HG02870 (cell line): ENCODE data around the gene ZNF44.

Source experiments
- ATAC-seq: cut with Tn5 transposase; IDR thresholded peaks from one replicate; pipeline ENCODE4 v1.9.1; 2021; ENCODE audit warnings: mild to moderate bottlenecking, moderate library complexity; ENCODE audit not compliant: unreplicated experiment

Gene ZNF44

DNA sequence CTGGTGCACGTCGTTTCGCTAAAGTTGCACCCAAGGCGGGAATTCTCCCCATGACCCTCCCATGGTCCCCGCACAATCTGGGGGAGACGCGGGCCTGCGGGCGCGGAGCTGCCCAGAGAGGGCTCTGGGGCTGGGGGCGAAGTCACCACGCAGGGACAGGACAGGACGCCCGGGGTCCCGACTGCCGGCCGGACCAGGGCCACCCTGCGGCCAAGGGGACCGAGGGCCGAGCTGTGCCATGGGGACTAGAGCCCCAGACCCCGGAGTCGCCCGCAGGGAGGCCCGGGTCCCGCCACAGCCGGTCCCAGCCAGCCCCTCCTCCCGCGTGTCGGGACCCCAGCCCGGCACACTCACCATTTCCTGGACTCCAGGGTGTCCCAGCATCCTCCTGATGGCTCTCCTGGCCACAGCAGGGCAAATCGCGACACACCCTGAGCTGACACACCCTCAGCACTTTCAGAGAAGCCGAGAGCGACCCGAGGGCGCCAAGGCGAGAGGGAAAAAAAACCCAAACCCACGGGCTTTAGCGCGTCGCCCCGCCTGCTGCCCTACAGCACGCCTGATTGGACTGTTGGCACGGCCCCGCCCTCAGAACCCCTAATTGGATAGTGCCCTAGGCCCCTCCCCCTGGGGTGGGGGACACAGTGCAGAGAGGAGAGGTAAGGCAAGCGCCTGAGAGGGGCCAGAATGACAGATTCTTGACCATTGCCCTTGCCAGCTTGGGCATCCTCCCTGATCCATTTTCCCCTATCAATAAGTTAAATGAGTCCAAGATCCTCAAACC, 28.6 kb downstream of the ZNF44 start:
- ATAC-seq = no peak

DNA sequence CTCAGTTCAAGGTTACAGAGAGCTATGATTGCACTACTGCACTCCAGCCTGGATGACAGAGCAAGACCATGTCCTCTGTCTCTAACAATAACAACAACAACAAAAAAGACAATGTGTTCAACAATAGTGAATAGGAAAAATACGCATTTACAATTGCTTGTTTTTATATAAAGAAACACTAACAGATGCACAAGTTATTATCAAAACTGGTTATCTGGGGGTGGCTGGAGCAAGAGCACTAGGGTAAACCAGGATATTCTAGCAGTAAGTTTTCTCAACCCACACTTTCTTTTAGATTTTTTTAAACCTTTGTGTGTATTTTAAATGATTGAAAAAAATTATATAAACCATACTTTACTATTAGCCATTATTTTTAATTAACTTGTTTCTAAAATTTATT, 33.1 kb downstream of the ZNF44 start:
- no peak for ATAC-seq

DNA sequence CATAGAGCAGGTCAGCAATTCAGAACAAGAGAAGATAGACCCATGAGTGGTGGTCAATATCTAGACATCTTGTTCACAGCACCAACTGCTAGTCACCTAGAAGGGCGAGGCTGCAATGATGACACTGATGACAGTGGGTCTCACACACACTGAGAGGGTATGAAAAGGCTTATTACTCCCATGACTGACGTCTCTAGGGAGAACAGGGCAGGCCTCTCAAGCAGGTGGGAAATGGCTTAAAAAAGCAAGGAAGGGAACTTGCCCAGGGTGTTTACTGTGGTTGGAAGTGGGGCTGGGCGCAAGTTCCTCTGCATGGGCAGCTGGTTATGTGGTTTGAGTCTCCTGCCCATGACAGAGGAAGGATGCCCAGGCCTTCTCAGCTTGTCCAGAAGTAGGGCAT, 33.8 kb downstream of the ZNF44 start:
- ATAC-seq = no peak

DNA sequence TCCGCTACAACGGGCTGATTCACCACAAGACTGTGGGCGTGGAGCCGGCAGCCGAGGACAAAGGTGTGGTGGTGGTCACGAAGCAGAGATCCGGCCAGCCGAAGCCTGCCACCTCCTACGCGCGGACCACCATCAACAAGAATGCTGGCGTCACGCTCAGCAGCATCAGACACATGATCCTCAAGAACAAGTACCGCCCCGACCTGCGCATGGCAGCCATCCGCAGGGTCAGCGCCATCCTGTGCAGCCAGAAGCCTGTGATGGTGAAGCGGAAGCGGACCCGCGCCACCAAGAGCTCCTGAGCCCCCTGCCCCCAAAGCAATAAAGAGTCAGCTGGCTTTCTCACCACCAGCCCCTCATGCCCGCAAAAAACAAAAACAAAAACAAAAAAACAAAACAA, 34.4 kb downstream of the ZNF44 start:
- ATAC-seq = no peak

DNA sequence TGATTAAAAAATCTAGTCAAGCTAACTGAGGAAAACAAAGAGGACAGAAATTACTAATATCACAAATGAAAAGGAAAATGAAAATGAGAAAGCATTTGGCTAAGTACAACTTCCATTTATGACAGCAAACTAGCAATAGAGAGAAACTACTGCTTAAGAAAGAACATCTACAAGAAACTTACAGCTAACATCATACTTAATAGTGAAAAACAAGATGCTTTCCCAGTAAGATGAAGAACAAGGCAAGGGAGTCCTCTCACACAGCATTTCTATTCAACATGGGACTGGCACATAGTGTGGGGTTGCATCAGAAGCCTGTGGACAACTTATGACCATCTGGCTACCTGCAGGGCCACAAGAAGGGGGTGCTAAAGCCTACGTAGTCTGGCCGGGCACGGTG, 39.3 kb downstream of the ZNF44 start:
- no peak for ATAC-seq

DNA sequence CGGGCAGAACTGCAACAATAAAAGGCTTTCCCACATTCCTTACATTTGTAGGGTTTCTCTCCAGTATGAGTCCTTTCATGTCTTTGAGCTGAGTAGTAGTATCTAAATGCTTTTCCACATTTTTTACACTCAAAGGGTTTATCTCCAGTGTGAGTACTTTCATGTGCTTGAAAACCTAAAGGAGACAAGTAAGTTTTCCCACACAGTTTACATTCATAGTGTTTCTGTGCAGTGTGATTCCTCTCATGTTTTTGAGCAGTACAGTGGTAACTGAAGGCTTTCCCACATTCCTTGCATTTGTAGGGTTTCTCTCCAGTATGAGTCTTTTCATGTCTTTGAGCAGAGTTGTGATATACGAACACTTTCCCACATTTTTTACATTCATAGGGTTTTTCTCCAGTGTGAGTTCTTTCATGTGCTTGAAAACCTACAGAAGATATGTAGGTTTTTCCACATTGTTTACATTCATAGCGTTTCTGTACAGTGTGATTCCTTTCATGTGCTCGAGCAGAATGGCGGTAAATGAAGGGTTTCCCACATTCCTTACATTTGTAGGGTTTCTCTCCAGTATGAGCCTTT, 47.0 kb downstream of the ZNF44 start:
- ATAC-seq = no peak

DNA sequence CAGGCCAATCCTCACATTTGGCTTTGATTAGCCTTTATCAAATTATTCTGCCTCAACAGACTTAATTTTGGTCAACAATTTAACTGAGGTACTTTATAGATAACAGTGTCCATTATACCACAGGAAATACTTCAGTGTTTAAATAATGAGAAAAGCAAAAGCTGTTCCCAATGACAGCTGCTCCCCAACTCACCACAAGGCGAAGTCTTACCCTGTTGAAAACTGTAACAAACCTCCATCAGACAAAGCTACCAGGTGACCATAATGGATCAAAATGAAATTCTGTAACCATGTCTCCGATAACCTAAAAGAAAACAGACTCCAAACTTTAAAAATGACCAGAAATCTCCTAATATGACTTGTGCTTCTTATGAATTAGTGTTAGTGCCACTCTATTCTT, 50.3 kb downstream of the ZNF44 start:
- ATAC-seq = no peak

DNA sequence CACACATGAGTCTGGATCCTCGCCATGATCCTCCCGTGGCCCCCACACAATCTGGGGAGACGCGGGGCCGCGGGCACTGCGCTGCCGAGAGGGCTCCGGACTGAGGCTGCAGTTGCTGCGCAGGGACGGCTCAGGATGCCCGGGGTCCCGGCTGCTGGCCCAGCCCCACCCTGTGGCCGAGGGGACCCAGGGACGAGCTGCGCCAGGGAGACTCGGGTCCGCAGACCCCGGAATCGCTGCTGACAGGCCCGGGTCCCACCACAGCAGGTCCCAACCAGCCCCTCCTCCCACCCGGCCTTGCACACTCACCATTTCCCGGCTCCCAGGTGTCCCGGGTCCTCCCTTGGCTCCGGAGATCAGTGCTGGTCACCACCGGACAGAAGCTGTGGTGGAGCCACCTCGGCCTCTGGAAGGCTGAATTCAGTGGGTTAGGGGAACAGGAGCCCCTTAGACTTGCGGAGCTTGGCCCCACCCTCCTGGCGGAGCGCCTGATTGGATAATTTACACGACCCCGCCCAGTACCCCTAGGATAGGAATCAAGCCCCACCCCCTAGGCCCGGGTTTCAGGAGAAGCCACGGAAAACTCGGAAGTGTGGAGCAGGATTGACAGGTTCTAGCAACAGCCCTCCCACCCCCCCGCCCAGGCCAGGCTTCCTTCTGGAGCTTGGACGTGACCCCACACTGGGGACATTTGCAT, 57.4 kb downstream of the ZNF44 start:
- ATAC-seq = no peak

DNA sequence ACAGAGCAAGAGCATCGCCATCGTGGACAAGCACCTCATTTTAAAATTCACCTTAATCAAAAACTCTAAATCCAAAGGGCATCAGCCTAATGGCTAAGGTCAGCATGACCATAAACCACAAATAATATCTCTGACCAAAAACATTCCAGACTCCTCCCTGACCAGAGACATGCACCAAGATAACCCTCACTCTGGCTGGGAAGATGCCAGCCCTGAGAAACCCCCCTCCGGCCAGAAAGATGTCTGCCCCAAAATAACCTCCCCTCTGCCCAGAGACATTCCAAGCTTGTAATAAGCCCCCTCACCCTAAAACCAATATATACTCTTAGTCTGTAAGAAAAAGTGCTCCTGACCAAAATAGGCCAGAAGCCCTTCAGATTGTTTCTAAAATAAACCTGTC, 61.7 kb downstream of the ZNF44 start:
- no peak for ATAC-seq

DNA sequence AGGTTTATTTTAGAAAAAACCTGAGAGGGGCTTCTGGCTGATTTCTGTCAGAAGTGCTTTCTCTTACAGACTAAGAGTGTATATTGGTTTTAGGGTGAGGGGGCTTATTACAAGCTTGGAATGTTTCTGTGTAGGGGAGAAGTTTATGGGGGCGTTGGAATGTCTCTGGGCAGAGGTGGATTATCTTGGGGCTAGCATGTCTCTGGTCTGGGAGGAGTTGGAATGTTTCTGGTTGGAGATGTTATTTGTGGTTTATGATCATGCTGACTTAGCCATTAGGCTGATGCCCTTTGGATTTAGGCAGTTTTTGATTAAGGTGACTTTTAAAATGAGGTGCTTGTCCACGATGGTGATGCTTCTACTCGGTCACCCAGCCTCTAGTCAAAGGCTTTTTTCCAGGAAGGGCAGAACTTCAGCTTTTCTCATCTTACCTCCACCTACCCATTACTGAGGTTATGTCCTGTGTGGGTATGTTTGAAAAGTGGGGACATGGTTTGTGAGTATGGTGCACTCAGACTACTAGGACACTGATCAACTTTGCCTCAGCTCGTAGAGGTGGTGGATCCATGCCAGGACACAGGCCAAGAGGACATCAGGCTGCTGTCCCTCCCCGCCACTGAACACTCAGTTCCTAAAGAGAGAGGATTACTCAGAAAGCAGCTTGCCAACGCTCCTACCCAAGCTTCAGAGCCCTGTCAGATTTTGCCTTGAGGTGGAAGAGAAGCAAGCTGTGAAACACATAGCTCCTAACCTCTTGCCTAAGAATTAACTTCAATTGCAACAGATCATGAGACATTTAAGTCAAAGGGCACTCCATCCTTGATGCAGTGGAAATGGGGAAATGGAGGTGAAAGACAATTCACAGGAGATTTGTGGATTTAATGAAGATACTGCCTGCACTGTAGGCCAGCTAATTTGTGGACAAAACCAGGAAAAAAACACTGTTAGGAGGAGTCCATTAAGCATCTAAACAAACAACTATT, 63.6 kb downstream of the ZNF44 start:
- ATAC-seq = no peak

DNA sequence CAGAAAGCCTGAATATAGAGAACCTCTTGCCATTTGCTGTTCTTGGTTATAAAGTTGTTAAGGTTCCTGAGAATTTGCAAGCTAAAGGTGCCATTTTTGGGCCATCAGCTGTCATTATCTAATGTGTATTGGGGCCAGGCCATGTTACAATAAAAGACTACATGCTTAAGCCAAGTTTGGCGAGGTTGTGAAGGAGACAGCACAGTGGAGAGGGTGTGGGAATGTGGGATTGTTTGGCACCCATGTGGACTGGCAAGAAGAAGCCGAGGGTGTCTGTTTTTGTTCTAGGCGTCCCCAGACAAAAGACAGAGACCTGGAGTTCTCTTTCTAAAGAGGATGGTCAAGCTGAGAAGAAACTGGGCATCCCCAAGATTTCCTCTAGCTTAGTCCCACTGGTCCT, 64.7 kb downstream of the ZNF44 start:
- ATAC-seq = no peak

DNA sequence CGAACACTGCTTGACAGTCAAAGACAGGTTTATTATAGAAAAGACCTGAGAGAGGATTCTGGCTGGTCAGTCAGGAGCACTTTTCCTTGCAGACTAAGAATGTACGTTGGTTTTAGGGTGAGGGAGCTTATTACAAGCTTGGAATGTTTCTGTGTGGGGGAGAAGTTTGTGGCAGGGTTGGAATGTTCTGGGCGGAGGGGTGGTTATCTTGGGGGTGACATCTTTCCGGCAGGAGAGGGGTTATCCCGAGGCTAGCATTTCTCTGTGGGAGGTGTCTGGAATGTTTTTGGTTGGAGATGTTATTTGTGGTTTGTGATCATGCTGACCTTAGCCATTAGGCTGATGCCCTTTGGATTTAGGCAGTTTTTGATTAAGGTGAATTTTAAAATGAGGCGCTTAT, 70.0 kb downstream of the ZNF44 start:
- no peak for ATAC-seq

DNA sequence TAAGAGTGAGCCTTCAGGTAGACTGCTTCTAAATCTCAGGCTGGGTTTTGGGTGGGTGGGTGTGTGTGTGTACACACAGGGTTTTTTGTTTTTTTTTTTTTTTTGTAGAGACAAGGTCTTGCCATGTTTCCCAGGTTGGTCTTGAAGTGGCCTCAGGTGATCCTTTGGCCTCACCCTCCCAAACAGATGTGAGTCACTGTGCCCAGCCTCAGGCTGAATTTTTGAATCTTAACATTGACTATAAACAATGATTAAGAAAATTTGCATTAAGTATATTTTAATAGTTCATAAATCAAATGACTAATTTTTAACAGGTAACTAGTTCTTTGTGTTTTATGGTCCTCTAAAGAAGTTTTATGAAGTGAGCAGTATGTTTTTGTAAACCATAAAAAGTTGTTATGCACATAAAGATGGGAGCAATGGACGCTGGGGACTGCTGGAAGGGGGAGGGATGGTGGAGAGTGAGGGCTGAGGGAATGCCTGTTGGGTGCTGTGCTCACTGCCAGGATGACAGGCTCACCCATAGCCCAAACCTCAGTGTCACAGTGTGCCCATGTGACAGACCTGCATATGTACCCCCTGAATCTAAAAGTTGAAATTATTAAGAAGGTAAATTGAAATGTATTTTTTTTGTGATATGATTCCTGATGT, 71.6 kb downstream of the ZNF44 start:
- ATAC-seq = no peak
